GM18508 (cell line): ENCODE data around the gene ARID4B.
"Not testable (repeated sequence)": the region's sequence is repeated elsewhere in the genome, so short reads cannot be mapped to it uniquely, and the experiment has no call there.

ENCODE experiments used
- ATAC-seq: cut with Tn5 transposase; IDR thresholded peaks from one replicate; pipeline ENCODE4 v1.9.1; 2021; ENCODE audit warnings: moderate number of reproducible peaks; ENCODE audit not compliant: insufficient read depth, unreplicated experiment

ARID4B gene, protein sequence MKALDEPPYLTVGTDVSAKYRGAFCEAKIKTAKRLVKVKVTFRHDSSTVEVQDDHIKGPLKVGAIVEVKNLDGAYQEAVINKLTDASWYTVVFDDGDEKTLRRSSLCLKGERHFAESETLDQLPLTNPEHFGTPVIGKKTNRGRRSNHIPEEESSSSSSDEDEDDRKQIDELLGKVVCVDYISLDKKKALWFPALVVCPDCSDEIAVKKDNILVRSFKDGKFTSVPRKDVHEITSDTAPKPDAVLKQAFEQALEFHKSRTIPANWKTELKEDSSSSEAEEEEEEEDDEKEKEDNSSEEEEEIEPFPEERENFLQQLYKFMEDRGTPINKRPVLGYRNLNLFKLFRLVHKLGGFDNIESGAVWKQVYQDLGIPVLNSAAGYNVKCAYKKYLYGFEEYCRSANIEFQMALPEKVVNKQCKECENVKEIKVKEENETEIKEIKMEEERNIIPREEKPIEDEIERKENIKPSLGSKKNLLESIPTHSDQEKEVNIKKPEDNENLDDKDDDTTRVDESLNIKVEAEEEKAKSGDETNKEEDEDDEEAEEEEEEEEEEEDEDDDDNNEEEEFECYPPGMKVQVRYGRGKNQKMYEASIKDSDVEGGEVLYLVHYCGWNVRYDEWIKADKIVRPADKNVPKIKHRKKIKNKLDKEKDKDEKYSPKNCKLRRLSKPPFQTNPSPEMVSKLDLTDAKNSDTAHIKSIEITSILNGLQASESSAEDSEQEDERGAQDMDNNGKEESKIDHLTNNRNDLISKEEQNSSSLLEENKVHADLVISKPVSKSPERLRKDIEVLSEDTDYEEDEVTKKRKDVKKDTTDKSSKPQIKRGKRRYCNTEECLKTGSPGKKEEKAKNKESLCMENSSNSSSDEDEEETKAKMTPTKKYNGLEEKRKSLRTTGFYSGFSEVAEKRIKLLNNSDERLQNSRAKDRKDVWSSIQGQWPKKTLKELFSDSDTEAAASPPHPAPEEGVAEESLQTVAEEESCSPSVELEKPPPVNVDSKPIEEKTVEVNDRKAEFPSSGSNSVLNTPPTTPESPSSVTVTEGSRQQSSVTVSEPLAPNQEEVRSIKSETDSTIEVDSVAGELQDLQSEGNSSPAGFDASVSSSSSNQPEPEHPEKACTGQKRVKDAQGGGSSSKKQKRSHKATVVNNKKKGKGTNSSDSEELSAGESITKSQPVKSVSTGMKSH (N-terminal part only)

DNA sequence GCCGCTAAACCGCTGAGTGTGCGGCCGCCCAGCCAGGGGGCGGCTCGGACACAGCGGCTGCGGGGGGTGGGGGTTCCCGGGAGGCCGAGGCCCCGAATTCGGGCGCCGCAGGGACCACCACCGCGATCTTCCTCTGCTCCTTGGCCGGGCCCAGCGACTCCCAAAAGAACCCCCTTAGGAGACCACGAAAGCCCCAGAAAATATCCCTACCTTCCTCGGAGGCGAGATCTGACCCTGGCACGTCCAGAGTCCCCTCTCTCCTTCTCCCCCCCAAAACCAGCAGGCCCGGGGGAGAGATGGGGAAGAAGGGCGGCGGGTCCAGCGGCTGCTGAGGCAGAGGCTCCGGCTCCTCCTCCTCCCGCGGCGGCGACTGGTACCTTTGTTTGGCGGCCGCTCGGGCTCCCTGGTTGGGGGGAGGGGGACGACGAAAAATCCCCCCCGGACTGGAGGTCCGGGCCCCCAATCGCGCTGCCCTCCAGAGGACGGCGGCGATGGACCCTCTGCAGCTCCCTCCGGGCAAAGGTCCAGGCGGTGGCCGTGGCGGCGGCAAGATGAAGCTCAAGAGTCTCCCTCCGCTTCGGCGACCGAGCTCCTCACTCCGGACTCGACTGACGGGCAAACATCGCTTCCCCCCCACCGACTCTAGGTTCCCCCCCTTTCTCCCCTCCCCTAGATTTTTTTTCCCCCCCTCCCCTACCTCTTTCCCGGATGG, at the start of gene ARID4B:
Gene ARID4B (minus strand): TSS at position 621 of the 712 bp plus-strand sequence. CDS start 1,260 bp downstream, outside the sequence.
- no peak for ATAC-seq

DNA sequence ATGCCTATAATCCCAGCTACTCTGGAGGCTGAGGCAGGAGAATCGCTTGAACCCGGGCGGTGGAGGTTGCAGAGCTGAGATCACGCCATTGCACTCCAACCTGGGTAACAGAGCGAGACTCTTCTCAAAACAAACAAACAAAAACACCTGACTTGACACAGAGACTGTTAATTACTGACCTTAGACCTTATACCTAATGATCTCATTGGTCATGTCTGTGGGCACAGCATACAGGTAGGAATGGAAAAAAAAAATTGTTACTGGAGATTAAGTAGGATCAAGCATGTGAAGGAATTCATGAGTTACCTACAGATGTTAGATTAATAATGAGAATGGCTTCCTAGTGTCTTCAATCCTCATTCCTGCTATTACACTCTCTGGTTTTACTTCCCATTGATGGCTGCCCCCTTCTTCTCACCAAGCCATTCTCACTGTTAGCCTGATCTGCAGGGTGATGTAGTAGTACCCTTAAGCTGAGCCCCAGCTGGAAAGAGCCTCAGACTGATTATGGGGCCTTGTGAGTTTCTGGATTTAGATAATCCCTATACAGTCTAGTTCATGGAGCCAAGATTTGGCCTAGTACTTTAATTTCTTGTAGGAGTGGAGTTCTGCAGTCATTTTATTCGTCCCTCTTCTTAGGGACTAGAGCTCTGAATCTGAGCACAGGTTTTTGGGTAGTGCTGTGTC, 48.1 kb upstream of the ARID4B start:
- no peak for ATAC-seq

DNA sequence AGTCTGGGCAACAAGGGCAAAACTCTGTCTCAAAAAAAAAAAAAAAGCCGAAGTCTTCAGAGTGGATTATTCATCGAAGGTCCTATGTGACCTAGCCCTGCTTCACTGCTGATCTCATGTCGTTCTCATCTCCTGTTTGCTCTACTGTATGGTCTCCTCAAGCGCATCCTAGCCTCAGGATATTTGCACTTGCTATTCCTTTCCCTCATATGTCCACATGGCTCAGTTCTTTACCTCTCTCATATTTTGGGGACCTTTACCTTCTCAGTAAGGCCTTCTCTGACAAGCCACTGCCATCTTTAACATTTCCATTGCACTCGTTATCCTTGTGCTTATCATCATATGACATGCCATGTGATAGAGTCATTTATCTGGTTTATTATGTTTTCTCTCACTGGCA, 41.8 kb upstream of the ARID4B start:
- no peak for ATAC-seq

DNA sequence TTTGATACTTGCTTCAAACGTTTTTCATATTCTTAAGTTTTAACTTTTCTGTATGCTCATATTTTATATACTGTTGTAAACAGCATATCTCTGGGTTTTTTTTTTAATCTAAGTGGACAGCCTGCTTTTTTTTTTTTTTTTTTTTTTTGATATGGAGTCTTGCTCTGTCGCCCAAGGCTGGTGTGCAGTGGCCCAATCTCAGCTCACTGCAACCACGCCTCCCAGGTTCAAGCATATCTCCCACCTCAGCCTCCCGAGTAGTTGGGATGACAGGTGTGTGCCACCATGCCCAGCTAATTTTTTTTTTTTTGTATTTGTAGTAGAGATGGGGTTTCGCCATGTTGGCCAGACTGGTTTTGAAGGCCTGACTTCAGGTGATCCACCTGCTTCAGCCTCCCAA, 40.4 kb upstream of the ARID4B start:
- no peak for ATAC-seq

GRCh38 chr1:235367000-235367908, 39.3 kb upstream of the ARID4B start, which contains the start of gene TBCE:
TSS of gene TBCE (plus strand) at chr1:235367427. CDS start at chr1:235380050, 12,623 bp downstream.
- peak; percentile 98 for ATAC-seq

- ATAC-seq: no peak
These were observed 38.3 kb upstream of the ARID4B start for GRCh38 chr1:235366286-235366685.

- not testable (repeated sequence) for ATAC-seq
These were observed 36.2 kb upstream of the ARID4B start for GRCh38 chr1:235364189-235364588.

- no peak for ATAC-seq
These were observed 30.9 kb upstream of the ARID4B start for GRCh38 chr1:235358899-235359298.

GRCh38 chr1:235357485-235358373, 29.8 kb upstream of the ARID4B start:
- ATAC-seq: no peak

GRCh38 chr1:235351898-235352297, 23.9 kb upstream of the ARID4B start:
- ATAC-seq: no peak

GRCh38 chr1:235351441-235351840, 23.5 kb upstream of the ARID4B start:
- no peak for ATAC-seq

DNA sequence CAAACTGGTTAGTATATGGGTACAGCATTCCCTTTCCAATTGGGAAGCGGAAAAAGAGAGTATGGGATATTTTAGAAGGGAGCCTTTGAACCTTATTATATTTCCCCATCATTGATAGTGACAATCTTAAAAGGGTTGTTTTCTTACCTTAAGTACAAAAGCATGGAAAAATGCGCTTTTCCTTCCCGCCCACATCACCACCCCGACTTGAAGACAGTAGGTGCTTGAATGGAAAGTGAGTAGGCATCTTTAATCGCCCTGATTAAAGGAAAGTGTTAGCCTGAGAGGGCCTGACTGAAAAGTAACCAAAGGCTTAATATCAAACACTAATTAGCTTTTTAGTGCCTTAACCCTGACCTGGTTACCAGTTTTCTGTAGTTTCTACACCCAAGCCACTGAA, 15.7 kb upstream of the ARID4B start:
- no peak for ATAC-seq

DNA sequence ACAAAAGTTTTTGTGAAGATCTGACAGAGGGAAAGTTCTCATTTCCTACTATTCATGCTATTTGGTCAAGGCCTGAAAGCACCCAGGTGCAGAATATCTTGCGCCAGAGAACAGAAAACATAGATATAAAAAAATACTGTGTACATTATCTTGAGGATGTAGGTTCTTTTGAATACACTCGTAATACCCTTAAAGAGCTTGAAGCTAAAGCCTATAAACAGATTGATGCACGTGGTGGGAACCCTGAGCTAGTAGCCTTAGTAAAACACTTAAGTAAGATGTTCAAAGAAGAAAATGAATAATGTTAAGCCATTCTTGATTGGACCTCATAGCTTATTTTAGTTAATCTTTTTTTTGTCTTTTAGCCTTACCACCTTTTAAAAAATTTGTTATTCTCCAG, 14.5 kb upstream of the ARID4B start:
- ATAC-seq: no peak

DNA sequence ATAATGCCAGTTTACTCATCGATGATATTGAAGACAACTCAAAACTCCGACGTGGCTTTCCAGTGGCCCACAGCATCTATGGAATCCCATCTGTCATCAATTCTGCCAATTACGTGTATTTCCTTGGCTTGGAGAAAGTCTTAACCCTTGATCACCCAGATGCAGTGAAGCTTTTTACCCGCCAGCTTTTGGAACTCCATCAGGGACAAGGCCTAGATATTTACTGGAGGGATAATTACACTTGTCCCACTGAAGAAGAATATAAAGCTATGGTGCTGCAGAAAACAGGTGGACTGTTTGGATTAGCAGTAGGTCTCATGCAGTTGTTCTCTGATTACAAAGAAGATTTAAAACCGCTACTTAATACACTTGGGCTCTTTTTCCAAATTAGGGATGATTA, 14.1 kb upstream of the ARID4B start:
- ATAC-seq: no peak

DNA sequence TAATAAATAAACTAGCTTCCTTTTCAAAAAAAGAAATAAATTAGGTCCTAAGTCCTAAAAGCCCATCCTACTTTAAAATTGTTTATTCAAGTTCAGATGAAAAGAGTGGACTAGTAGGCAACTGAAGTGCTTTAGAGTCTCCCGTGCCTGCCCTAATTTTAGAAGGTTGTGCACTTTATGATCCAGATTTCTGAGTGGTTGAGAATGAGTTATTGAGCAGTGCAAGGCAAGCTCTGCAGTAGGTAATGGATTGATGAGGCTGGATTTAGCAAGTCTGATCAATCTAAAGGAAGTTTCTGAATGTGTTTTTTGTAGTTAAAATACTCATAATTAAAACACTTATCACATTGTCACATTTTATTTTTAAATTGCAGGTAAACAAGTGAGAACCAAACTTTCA, 13.4 kb upstream of the ARID4B start:
- ATAC-seq: no peak

- no peak for ATAC-seq
These were observed 11.8 kb upstream of the ARID4B start for GRCh38 chr1:235339746-235340145.

GRCh38 chr1:235336903-235337302, 8.9 kb upstream of the ARID4B start:
- no peak for ATAC-seq
